DND-41 (cell line): Measurements from ENCODE around the gene PAN2.

Experiments
- CTCF ChIP-seq: IDR thresholded peaks from 2 replicates; pipeline ENCODE4 v1.5.1; 2012; ENCODE audit warnings: borderline replicate concordance, low read length, moderate library complexity, mild to moderate bottlenecking; ENCODE audit not compliant: poor library complexity, severe bottlenecking; ENCODE audit errors: extremely low read depth
- EZH2 ChIP-seq: IDR thresholded peaks from 3 replicates; pipeline ENCODE4 v1.6.1; 2012; ENCODE audit warnings: borderline replicate concordance, low read depth, mild to moderate bottlenecking, moderate library complexity, low read length, inconsistent platforms; ENCODE audit not compliant: severe bottlenecking

DNA sequence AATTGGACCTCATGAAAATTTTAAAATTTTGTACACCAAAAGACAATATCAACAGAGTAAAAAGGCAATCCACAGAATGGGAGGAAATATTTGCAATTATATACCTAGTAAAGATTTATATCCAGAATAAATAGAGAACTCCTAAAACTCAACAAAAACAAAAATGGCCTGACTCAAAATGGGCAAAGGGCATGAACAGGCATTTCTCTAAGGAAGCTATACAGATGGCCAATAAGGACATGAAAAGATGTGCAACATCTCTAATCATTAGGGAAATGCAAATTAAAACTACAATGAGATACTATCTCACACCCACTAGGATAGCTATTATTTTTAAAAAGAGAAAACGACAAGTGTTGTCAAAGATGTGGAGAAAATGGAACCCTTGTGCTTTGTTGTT, 39.7 kb upstream of the PAN2 start:
- TF ChIP-seq CTCF (no peak), EZH2 (no peak)
